ENCODE data around the gene RNF187. TPM values are rescaled to one million over a fixed set of nuclear protein-coding genes. Genes with fewer than 3 reads are reported as not detected.

The RNF187 gene
- total RNA-seq, 1 donor from 2014 or later = 153 TPM

- Mint-ChIP-seq H3K27me3 (ENCODE audit: unreplicated experiment) (peaks cover 15% of the 10 kb centered on the region), H3K9me3 (ENCODE audit: unreplicated experiment) (no peaks in the 10 kb centered on the region)
Observed at GRCh38 chr1:228469413-228470162, 17.6 kb upstream of the RNF187 start.

GRCh38 chr1:228471154-228471761 is 15.9 kb upstream of the RNF187 start:
- Mint-ChIP-seq H3K4me1 (ENCODE audit: unreplicated experiment) (no peaks in the 10 kb centered on the region), H3K9me3 (ENCODE audit: unreplicated experiment) (no peaks in the 10 kb centered on the region), H3K36me3 (ENCODE audit: low read depth, unreplicated experiment) (peaks cover 6% of the 10 kb centered on the region), H3K4me3 (ENCODE audit: unreplicated experiment) (no peak overlapping the region), H3K27ac (ENCODE audit: unreplicated experiment) (no peak overlapping the region), H3K27me3 (ENCODE audit: unreplicated experiment) (peaks cover 10% of the 10 kb centered on the region)
- no peak for TF ChIP-seq CTCF (IDR thresholded peaks at IDR 0.05; ENCODE audit: unreplicated experiment)
- no peak for DNase-seq (ENCODE audit: low spot score)

More at GRCh38 chr1:228469413-228470162, 17.6 kb upstream of the RNF187 start:
- no peak for TF ChIP-seq CTCF (IDR thresholded peaks at IDR 0.05; ENCODE audit: unreplicated experiment)
- no peak overlapping the region for H3K27ac Mint-ChIP-seq (ENCODE audit: unreplicated experiment)
- H3K4me1 Mint-ChIP-seq (ENCODE audit: unreplicated experiment) = peaks cover 8% of the 10 kb centered on the region
- H3K4me3 Mint-ChIP-seq (ENCODE audit: unreplicated experiment) = no peak overlapping the region
- no peak for DNase-seq (ENCODE audit: low spot score)
- H3K36me3 Mint-ChIP-seq (ENCODE audit: low read depth, unreplicated experiment) = peaks cover 6% of the 10 kb centered on the region

GRCh38 chr1:228471762-228472398 is 15.3 kb upstream of the RNF187 start:
- H3K27me3 Mint-ChIP-seq (ENCODE audit: unreplicated experiment) = peaks cover 5% of the 10 kb centered on the region
- H3K36me3 Mint-ChIP-seq (ENCODE audit: low read depth, unreplicated experiment) = peaks cover under 1% of the 10 kb centered on the region
- no peak overlapping the region for H3K4me3 Mint-ChIP-seq (ENCODE audit: unreplicated experiment)
- H3K9me3 Mint-ChIP-seq (ENCODE audit: unreplicated experiment) = no peaks in the 10 kb centered on the region
- DNase-seq (ENCODE audit: low spot score) = no peak
- H3K27ac Mint-ChIP-seq (ENCODE audit: unreplicated experiment) = no peak overlapping the region
- no peaks in the 10 kb centered on the region for H3K4me1 Mint-ChIP-seq (ENCODE audit: unreplicated experiment)
- TF ChIP-seq CTCF (IDR thresholded peaks at IDR 0.05; ENCODE audit: unreplicated experiment) = peak; percentile 38

- DNase-seq (ENCODE audit: low spot score) = no peak
- TF ChIP-seq CTCF (IDR thresholded peaks at IDR 0.05; ENCODE audit: unreplicated experiment) = no peak
- Mint-ChIP-seq H3K9me3 (ENCODE audit: unreplicated experiment) (no peaks in the 10 kb centered on the region), H3K4me1 (ENCODE audit: unreplicated experiment) (no peaks in the 10 kb centered on the region), H3K27me3 (ENCODE audit: unreplicated experiment) (peaks cover 3% of the 10 kb centered on the region), H3K36me3 (ENCODE audit: low read depth, unreplicated experiment) (no peaks in the 10 kb centered on the region), H3K27ac (ENCODE audit: unreplicated experiment) (no peak overlapping the region), H3K4me3 (ENCODE audit: unreplicated experiment) (no peak overlapping the region)
Observed at GRCh38 chr1:228472655-228473054, 14.5 kb upstream of the RNF187 start.

GRCh38 chr1:228474507-228474906 is 12.7 kb upstream of the RNF187 start:
- Mint-ChIP-seq H3K27ac (ENCODE audit: unreplicated experiment) (no peak overlapping the region), H3K4me3 (ENCODE audit: unreplicated experiment) (no peak overlapping the region), H3K9me3 (ENCODE audit: unreplicated experiment) (no peaks in the 10 kb centered on the region), H3K27me3 (ENCODE audit: unreplicated experiment) (peaks cover 6% of the 10 kb centered on the region), H3K36me3 (ENCODE audit: low read depth, unreplicated experiment) (no peaks in the 10 kb centered on the region), H3K4me1 (ENCODE audit: unreplicated experiment) (peaks cover 6% of the 10 kb centered on the region)
- no peak for DNase-seq (ENCODE audit: low spot score)
- no peak for TF ChIP-seq CTCF (IDR thresholded peaks at IDR 0.05; ENCODE audit: unreplicated experiment)
